Measurements from ENCODE around the gene XAGE2.

DNA sequence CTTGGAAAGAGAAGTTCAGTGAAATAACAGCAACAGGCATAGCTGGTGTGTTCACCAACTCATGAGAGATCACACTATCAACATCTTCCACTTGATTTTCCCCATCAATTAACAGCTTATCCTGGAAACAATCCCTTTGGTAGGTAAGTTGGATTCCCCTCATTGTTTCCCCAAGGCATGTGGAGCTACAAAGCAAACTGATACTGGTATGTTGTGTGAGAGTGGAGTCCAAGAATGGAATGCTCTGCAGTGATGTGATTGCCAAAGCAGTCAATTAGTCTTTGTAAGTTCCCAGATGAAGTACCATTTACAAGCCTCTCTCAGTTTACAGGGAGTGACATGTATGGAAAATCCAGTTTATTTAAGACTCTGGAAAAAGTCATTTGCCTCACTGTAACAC is 13.7 kb upstream of the XAGE2 start:
- TF ChIP-seq EZH2 (IDR thresholded peaks at IDR 0.05; ENCODE audit: borderline replicate concordance, low read length) (no peak), CTCF (IDR thresholded peaks at IDR 0.05; ENCODE audit: low read length) (no peak)

Measured in OCI-LY1 (cell line).